LoVo (cell line): ENCODE measurements around the gene ARL11.

Source experiments
- DNase-seq: peaks from one replicate; pipeline ENCODE4 v3.0.0-alpha.2; 2016; ENCODE audit warnings: low spot score

Gene ARL11

GRCh38 chr13:49615836-49616675, 12.3 kb upstream of the ARL11 start:
- no peak for DNase-seq

- no peak for DNase-seq
These were observed 11.6 kb upstream of the ARL11 start for GRCh38 chr13:49616676-49617065.

GRCh38 chr13:49620170-49620621, 8.1 kb upstream of the ARL11 start:
- DNase-seq = no peak

- DNase-seq = no peak
These were observed 5.9 kb upstream of the ARL11 start for GRCh38 chr13:49622174-49622946.

- no peak for DNase-seq
These were observed 4.1 kb upstream of the ARL11 start for GRCh38 chr13:49624229-49624628.

- peak; percentile 51 for DNase-seq
These were observed 2.8 kb upstream of the ARL11 start for GRCh38 chr13:49625392-49626079.

GRCh38 chr13:49629196-49629938, 1.1 kb downstream of the ARL11 start:
- DNase-seq = no peak

- no peak for DNase-seq
These were observed 1.6 kb downstream of the ARL11 start for GRCh38 chr13:49629947-49630346.

GRCh38 chr13:49630580-49630979, 2.3 kb downstream of the ARL11 start:
- DNase-seq = no peak

GRCh38 chr13:49632156-49632555, 3.8 kb downstream of the ARL11 start:
- DNase-seq = no peak

GRCh38 chr13:49633710-49634109, 5.4 kb downstream of the ARL11 start:
- DNase-seq = no peak

GRCh38 chr13:49635599-49636433, 7.5 kb downstream of the ARL11 start:
- no peak for DNase-seq

- no peak for DNase-seq
These were observed 8.4 kb downstream of the ARL11 start for GRCh38 chr13:49636705-49637104.

- DNase-seq = no peak
These were observed 9.9 kb downstream of the ARL11 start for GRCh38 chr13:49638030-49638743.

GRCh38 chr13:49638744-49639072, 10.4 kb downstream of the ARL11 start:
- no peak for DNase-seq

- no peak for DNase-seq
These were observed 13.5 kb downstream of the ARL11 start for GRCh38 chr13:49641801-49642291.

- DNase-seq = no peak
These were observed 14.8 kb downstream of the ARL11 start for GRCh38 chr13:49643035-49643646.

- DNase-seq = no peak
These were observed 17.1 kb downstream of the ARL11 start for GRCh38 chr13:49645451-49645850.

GRCh38 chr13:49646688-49647087, 18.4 kb downstream of the ARL11 start:
- DNase-seq = no peak
